SK-N-SH (cell line): Measurements from ENCODE around the gene COL15A1. TPM values are rescaled to one million over a fixed set of nuclear protein-coding genes. Genes with fewer than 3 reads are reported as not detected.

Source experiments
- CTCF ChIA-PET: fragments of 300-600, 350-600 bp; formaldehyde crosslinking; extraction: SDS; loops from one replicate; lab custom pipeline; 2021; lab: Yijun Ruan, JAX
- POLR2A ChIA-PET: fragments of 350-600 bp; sonication (Branson Sonifier 250); formaldehyde crosslinking; extraction: SDS; loops from one replicate; lab custom pipeline; 2020; ENCODE audit warnings: antibody characterized with exemption, inconsistent platforms; lab: Yijun Ruan, JAX
- DNase-seq: peaks from one replicate; pipeline ENCODE4 v3.0.0; 2012
- H2AFZ ChIP-seq: fragments of 200-600 bp; sonication (generic); 2 replicates; pipeline ENCODE4 v1.8.1; 2016; ENCODE audit warnings: antibody characterized with exemption, mild to moderate bottlenecking, low read depth
- H3F3A ChIP-seq: fragments of 200-600 bp; sonication (generic); replicated peaks from 2 replicates; pipeline ENCODE3; 2016; ENCODE audit warnings: antibody characterized with exemption, mild to moderate bottlenecking; ENCODE audit not compliant: insufficient read depth
- H3K27ac ChIP-seq, 2 experiments: fragments of 200-500 bp in 1 of 2; fragments of 200-600 bp in 1 of 2; sonication (Bioruptor generic) in 1 of 2; sonication (generic), shearing (Covaris generic) in 1 of 2; 2 replicates each; pipeline versions ENCODE4 v1.5.1 to v1.6.1; 2014 to 2016; ENCODE audit warnings: low read depth in 2 of 2, inconsistent platforms in 1 of 2, low read length in 1 of 2, mild to moderate bottlenecking in 1 of 2, mixed read lengths in 1 of 2
- H3K27me3 ChIP-seq: fragments of 200-600 bp; sonication (generic), shearing (Covaris generic); 2 replicates; pipeline ENCODE4 v1.6.1; 2016; ENCODE audit warnings: mixed run types; ENCODE audit not compliant: insufficient read depth
- H3K36me3 ChIP-seq, 2 experiments: fragments of 200-500 bp in 1 of 2; fragments of 200-600 bp in 1 of 2; sonication (Bioruptor generic) in 1 of 2; sonication (generic) in 1 of 2; replicated peaks in 1 of 2; 2 replicates each; pipeline versions ENCODE3 to v1.5.1; 2014 to 2016; ENCODE audit warnings: low read length in 1 of 2, mild to moderate bottlenecking in 1 of 2; ENCODE audit not compliant: insufficient read depth in 2 of 2, control insufficient read depth in 1 of 2
- H3K4me1 ChIP-seq, 2 experiments: fragments of 200-500 bp in 1 of 2; fragments of 200-600 bp in 1 of 2; sonication (Bioruptor generic) in 1 of 2; sonication (generic), shearing (Covaris generic) in 1 of 2; 2 replicates each; pipeline versions ENCODE4 v1.5.1 to v1.6.1; 2014 to 2016; ENCODE audit warnings: low read depth in 1 of 2, low read length in 1 of 2, mixed run types in 1 of 2; ENCODE audit not compliant: insufficient read depth in 2 of 2, control insufficient read depth in 1 of 2
- H3K4me2 ChIP-seq: fragments of 200-600 bp; sonication (generic), shearing (Covaris generic); 2 replicates; pipeline ENCODE4 v1.6.1; 2017; ENCODE audit warnings: mixed run types
- H3K4me3 ChIP-seq, 2 experiments: fragments of 200-500 bp in 1 of 2; fragments of 200-600 bp in 1 of 2; sonication (Bioruptor generic) in 1 of 2; sonication (generic), shearing (Covaris generic) in 1 of 2; 2 replicates each; pipeline versions ENCODE4 v1.5.1 to v1.8.1; 2014 to 2016; ENCODE audit warnings: low read depth in 2 of 2, inconsistent platforms in 1 of 2, low read length in 1 of 2, mild to moderate bottlenecking in 1 of 2, mixed read lengths in 1 of 2, moderate library complexity in 1 of 2
- H3K79me2 ChIP-seq: fragments of 200-600 bp; sonication (generic); 2 replicates; pipeline ENCODE4 v1.8.1; 2017; ENCODE audit warnings: mild to moderate bottlenecking; ENCODE audit not compliant: insufficient read depth
- H3K9ac ChIP-seq: fragments of 200-600 bp; sonication (generic); 2 replicates; pipeline ENCODE4 v1.6.1; 2017; ENCODE audit warnings: mixed run types
- H3K9me2 ChIP-seq: fragments of 200-600 bp; sonication (generic); 2 replicates; pipeline ENCODE4 v1.6.1; 2017; ENCODE audit warnings: mixed run types
- H3K9me3 ChIP-seq: fragments of 200-600 bp; sonication (generic); 2 replicates; pipeline ENCODE4 v1.6.1; 2017; ENCODE audit warnings: mixed run types, mild to moderate bottlenecking, moderate library complexity
- H4K20me1 ChIP-seq: fragments of 200-600 bp; sonication (generic); 2 replicates; pipeline ENCODE4 v1.6.1; 2017; ENCODE audit warnings: mild to moderate bottlenecking, mixed run types; ENCODE audit not compliant: insufficient read depth
- CTCF ChIP-seq: fragments of 200-600 bp; sonication (generic); IDR thresholded peaks from 2 replicates; pipeline ENCODE4 v1.6.1; 2017; ENCODE audit warnings: antibody characterized with exemption, mild to moderate bottlenecking, moderate library complexity
- EZH2phosphoT487 ChIP-seq: fragments of 200-600 bp; sonication (generic); IDR thresholded peaks from 2 replicates; pipeline ENCODE4 v1.6.1; 2017; ENCODE audit warnings: low read depth, mixed run types, mild to moderate bottlenecking, antibody characterized with exemption, moderate library complexity, borderline replicate concordance
- FOSL2 ChIP-seq: IDR thresholded peaks from 2 replicates; pipeline ENCODE4 v1.4.0; 2012; ENCODE audit warnings: low read depth, mild to moderate bottlenecking, moderate library complexity, borderline replicate concordance
- GATA2 ChIP-seq: sonication (generic); formaldehyde crosslinking; IDR thresholded peaks from 2 replicates; pipeline ENCODE4 v1.5.0; 2020; ENCODE audit warnings: mild to moderate bottlenecking, missing genetic modification reagents
- IRF3 ChIP-seq: fragments of 150-350 bp; IDR thresholded peaks from 2 replicates; pipeline ENCODE4 v1.6.1; 2016; ENCODE audit warnings: mild to moderate bottlenecking, low read depth, low read length
- JUND ChIP-seq: IDR thresholded peaks from 2 replicates; pipeline ENCODE4 v1.4.0; 2012
- MEF2A ChIP-seq: IDR thresholded peaks from 2 replicates; pipeline ENCODE4 v1.4.0; 2012; ENCODE audit warnings: low read depth, borderline replicate concordance
- MXI1 ChIP-seq: IDR thresholded peaks from 2 replicates; pipeline ENCODE4 v1.6.1; 2012; ENCODE audit warnings: mild to moderate bottlenecking, low read depth, low read length, improper control_type of control experiment
- PBX3 ChIP-seq: IDR thresholded peaks from 2 replicates; pipeline ENCODE4; 2012
- RCOR1 ChIP-seq: fragments of 150-350 bp; IDR thresholded peaks from 2 replicates; pipeline ENCODE4 v1.6.1; 2017; ENCODE audit warnings: antibody characterized with exemption, low read length
- REST ChIP-seq: IDR thresholded peaks from 2 replicates; pipeline ENCODE4 v1.6.1; 2012; ENCODE audit warnings: mild to moderate bottlenecking, low read depth, low read length, moderate library complexity
- RFX5 ChIP-seq: IDR thresholded peaks from 2 replicates; pipeline ENCODE4 v1.6.1; 2012; ENCODE audit warnings: mild to moderate bottlenecking, improper control_type of control experiment, low read length
- TAF1 ChIP-seq: IDR thresholded peaks from 2 replicates; pipeline ENCODE4 v1.6.1; 2012; ENCODE audit warnings: low read depth, mild to moderate bottlenecking, low read length, moderate library complexity, borderline replicate concordance
- TCF12 ChIP-seq: IDR thresholded peaks from 2 replicates; pipeline ENCODE4 v1.4.0; 2012
- TEAD4 ChIP-seq: IDR thresholded peaks from 2 replicates; pipeline ENCODE4 v1.4.0; 2012; ENCODE audit warnings: mild to moderate bottlenecking, borderline replicate concordance; ENCODE audit not compliant: insufficient read depth
- USF1 ChIP-seq: IDR thresholded peaks from 2 replicates; pipeline ENCODE4 v1.4.0; 2012; ENCODE audit warnings: low read depth, borderline replicate concordance
- YY1 ChIP-seq: IDR thresholded peaks from 2 replicates; pipeline ENCODE4 v1.4.0; 2012; ENCODE audit warnings: low read depth, mild to moderate bottlenecking
- WGBS: methylation state at CpG from one replicate; pipeline ENCODE4 v1.1.6; 2017; ENCODE audit warnings: low lambda C conversion rate; 5-methylcytosine and 5-hydroxymethylcytosine counted together
- polyA plus RNA-seq, 3 experiments: library from polyadenylated mRNA; depleted of rRNA; stranded (reverse); fragments of >200 nt; gene quantifications; 2 replicates each; pipeline ENCODE4 v1.2.3, GENCODE V29; 2012

The COL15A1 gene
- polyA plus RNA-seq, 1 of the 3 experiments (the other 2 are of a cell fraction), result 0.84 TPM

- TF ChIP-seq RCOR1, result no peak
- TF ChIP-seq YY1, result 0 out of 2 replicates have a peak, but pooled peaks have one; percentile 31
- no peak for TF ChIP-seq MXI1
- no peak for TF ChIP-seq EZH2phosphoT487
- TF ChIP-seq TCF12, result no peak
- TF ChIP-seq MEF2A, result no peak
- TF ChIP-seq FOSL2, result peak; percentile 51; the same call in 1 of the 2 replicates
- TF ChIP-seq IRF3, result no peak
- 0 out of 2 replicates have a peak, but pooled peaks have one; percentile 30 for TF ChIP-seq JUND
- peak; percentile 8; the same call in 1 of the 2 replicates for TF ChIP-seq REST
- TF ChIP-seq PBX3, result no peak
- TF ChIP-seq RFX5, result no peak
- no peak for TF ChIP-seq CTCF
- TF ChIP-seq TEAD4, result no peak
- no peak for TF ChIP-seq GATA2 (CRISPR knock-in tag)
- no peak for TF ChIP-seq TAF1
- no peak for TF ChIP-seq USF1
- Histone ChIP-seq H3K4me2 (peak overlapping the region; percentile 17; the same call in 1 of the 2 replicates), H3K79me2 (no peaks in the 10 kb centered on the region), H3K9me2 (no peaks in the 10 kb centered on the region), H3K9me3 (no peaks in the 10 kb centered on the region), H3K4me3 (no peak overlapping the region), H3F3A (peaks cover 5% of the 10 kb centered on the region), H4K20me1 (no peaks in the 10 kb centered on the region), H3K36me3 (no peaks in the 10 kb centered on the region), H3K27me3 (no peaks in the 10 kb centered on the region), H3K27ac (peak overlapping the region in 1 of 2 experiments; percentile 47; a peak in 2 of 4 replicates), H3K9ac (no peak overlapping the region), H2AFZ (peak overlapping the region; percentile 12; the same call in 1 of the 2 replicates), H3K4me1 (no peaks in the 10 kb centered on the region)
- ChIA-PET POLR2A (no interaction called here), CTCF (no interaction called here)
- 61% methylated on average over 12 of the region's 12 CpGs for WGBS
- no peak for DNase-seq
Observed at GRCh38 chr9:99085949-99086948, 142.5 kb downstream of the COL15A1 start.
